ENCODE results near the gene SNX8.

- TF ChIP-seq CTCF (IDR thresholded peaks at IDR 0.05) = no peak
- TF ChIP-seq POLR2A (IDR thresholded peaks at IDR 0.05) = no peak
These were observed 25.1 kb downstream of the SNX8 start for GRCh38 chr7:2289111-2289586.
